Activated T-cell treated with anti-CD3 and anti-CD28 coated beads for 24 hours (primary cell): Measurements from ENCODE around the gene PPP2R3C.
"Not testable (repeated sequence)": the region's sequence is repeated elsewhere in the genome, so short reads cannot be mapped to it uniquely, and the experiment has no call there.

ENCODE experiments used
- DNase-seq: peaks from one replicate; pipeline ENCODE4 v3.0.0-alpha.2; 2020; ENCODE audit warnings: low read depth

Gene PPP2R3C

DNA sequence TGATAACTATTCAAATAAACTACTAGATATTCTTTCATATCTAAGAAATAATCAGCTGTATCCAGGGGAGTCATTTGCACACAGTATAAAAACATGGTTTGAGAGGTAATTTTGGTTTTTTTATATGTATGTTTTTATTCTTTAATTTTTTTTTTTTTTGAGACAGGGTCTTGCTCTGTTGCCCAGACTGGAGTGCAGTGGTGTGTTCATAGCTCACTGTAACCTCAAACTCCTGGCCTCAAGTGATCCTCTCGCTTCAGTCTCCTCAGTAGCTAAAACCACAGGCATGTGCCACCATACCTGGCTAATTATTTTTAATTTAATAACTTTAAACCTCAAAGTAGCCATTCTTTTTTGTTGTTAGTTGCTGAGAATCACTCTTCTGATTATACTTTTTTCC lies 2.3 kb upstream of the PPP2R3C start:
- no peak for DNase-seq

DNA sequence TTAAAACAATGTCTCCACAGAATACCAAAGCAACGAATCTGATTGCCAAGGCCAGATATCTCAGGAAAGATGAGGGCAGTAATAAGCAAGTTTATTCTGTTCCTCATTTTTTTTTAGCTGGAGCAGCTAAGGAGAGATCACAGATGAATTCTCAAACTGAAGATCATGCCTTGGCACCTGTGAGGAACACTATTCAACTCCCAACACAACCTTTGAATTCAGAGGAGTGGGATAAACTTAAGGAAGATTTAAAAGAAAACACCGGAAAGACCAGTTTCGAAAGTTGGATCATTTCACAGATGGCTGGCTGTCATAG lies 1.6 kb upstream of the PPP2R3C start:
- DNase-seq, result no peak

DNA sequence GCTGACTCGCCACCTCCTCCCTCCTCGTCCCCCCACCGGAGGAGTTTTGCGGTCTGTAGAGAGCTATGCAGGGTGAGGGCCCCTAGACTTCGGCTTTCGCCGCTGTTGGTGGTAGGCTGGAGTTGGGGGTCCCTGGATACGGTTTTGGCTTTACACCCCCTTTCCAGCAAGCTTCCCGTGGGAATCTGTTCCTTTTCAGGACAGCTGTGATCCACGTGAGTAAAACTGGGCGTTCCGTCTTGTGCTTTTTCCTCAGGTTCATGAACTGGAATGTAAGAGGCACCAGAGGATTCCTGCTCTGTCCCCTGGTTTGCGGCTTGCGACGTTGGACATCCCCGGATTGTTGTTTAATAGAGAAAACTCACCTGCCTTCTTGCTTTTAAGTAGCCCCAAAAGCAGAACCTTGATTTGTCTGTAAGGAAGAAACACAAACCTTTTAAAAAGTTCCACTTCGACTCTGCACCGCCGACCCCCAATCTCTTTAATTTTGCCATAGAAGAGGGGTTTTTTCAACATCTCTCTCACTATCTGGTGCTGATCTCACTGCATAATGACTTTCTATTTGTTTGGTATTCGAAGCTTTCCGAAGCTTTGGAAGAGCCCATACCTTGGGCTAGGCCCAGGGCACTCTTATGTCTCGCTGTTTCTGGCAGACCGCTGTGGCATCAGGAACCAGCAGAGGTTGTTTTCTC lies 1.1 kb upstream of the PPP2R3C start:
- no peak for DNase-seq

GRCh38 chr14:35121026-35121886 lies 534 bp downstream of the PPP2R3C start:
- no peak for DNase-seq

DNA sequence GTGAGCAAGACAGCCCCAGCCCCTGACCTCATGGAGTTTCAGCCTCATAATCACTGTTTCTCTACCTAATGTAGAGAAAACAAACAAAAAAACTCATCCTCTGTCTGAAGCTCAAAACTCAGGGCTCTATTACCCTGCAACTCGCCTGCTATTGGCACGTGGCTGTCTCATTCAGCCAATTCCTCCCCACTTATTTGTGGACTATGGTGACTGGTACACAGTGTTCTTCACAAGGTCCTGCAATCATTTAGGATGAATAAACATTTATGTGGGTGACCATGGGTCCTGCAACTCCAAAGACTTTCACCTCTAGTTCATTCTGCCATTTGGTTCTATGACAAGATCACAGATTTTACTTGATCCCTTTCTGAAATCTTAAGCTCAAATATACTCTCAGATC lies 4.7 kb downstream of the PPP2R3C start:
- DNase-seq, result no peak

GRCh38 chr14:35116242-35116641 lies 5.5 kb downstream of the PPP2R3C start:
- DNase-seq, result no peak

- no peak for DNase-seq
Observed at GRCh38 chr14:35114036-35114435, 7.8 kb downstream of the PPP2R3C start.

- no peak for DNase-seq
Observed at GRCh38 chr14:35113308-35113950, 8.4 kb downstream of the PPP2R3C start.

GRCh38 chr14:35112641-35113040 lies 9.1 kb downstream of the PPP2R3C start:
- DNase-seq, result no peak

DNA sequence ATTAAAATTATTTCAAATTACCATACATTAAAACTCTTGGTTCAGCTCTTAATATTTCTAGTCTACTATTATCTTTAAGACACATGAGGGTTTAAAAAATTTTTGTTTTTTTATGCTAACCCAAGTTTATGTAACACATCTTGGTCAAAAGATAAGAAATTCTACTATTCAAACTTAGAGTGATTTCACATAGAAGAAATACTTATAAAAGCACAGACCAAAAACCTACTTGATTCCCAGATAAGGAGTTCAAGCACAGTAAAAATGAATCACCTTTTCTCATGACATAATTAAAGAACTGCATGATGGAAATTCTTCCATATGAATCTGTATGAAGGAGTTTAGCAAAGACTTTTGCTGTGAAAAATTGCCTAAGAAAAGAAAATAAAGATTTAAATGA lies 13.9 kb downstream of the PPP2R3C start:
- DNase-seq, result no peak

- not testable (repeated sequence) for DNase-seq
Observed at GRCh38 chr14:35094645-35095044, 27.1 kb downstream of the PPP2R3C start.

DNA sequence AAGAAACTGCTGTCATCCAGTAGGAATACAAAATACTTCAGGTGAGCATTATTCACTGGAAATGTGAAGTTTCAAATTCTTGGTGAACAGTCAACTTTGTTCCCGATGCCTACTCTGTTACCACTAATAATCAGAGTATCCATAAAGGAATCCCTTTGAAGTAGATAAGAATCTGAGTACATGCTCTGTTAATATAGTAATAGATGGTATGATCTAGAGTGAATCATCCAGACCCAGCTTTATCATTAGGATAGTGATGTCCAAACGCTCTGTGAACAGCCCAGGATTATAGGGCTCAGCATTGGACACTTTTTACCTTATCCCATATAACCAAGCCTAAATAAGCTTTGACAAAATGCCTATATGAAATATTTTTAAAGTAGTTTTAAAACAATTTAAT lies 33.3 kb downstream of the PPP2R3C start:
- DNase-seq, result no peak

GRCh38 chr14:35085441-35085840 lies 36.3 kb downstream of the PPP2R3C start:
- no peak for DNase-seq

GRCh38 chr14:35083530-35084150 lies 38.1 kb downstream of the PPP2R3C start:
- DNase-seq, result no peak

GRCh38 chr14:35079742-35080141 lies 42.0 kb downstream of the PPP2R3C start:
- DNase-seq, result no peak

DNA sequence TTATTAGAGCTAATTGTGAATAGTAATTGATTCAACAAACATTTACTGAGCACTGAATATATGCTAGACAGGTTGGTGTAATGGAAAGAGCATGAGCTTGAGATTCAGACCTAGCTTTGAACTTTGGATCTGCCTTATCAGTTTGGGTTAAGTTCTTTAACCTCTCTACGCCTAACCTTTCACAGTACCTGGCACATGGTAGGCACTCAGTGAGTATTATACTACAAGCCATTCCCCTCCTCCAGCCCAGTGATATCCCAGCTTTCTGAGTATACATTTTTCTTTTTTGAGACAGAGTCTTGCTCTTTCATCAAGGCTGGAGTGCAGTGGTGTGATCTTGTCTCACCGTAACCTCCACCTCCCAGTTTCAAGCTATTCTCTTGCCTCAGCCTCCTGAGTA lies 43.7 kb downstream of the PPP2R3C start:
- no peak for DNase-seq

- no peak for DNase-seq
Observed at GRCh38 chr14:35073486-35073885, 48.3 kb downstream of the PPP2R3C start.

- DNase-seq, result no peak
Observed at GRCh38 chr14:35072226-35072625, 49.6 kb downstream of the PPP2R3C start.

DNA sequence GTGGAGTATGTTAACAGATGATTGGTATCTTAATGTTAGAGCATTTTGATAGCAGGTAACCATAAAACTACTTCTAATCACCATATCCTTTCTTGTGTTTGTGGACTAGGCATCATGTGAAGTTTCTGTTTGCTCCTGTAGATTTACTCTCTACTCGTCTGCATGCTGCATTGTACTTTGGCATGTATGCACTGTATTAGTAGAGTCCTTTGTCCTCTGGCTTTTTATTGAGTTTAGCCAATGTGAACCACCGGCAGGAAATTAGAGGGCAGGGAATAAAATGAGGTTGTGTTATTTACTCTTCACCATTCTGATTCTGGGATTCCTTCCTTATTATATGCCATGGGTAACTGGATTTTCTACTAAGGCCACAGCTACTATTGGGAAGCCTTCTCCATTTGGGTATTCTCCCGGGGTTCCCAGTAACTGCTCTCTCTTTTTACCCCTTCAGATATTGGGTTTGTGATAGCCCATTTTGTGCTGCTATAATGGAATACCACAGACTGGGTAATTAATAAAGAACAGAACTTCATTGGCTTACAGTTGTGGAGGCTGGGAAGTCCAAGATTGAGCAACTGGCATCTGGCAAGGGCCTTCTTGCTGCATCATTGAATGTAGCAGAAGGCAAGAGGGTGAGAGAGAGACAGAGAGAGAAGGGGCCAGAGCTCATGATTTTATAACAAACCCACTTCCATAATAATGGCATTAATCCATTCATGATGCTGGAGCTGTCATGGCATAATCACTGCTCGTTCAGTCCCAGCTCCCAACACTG lies 53.4 kb downstream of the PPP2R3C start:
- DNase-seq, result no peak

- DNase-seq, result not testable (repeated sequence)
Observed at GRCh38 chr14:35065731-35066130, 56.1 kb downstream of the PPP2R3C start.

- DNase-seq, result not testable (repeated sequence)
Observed at GRCh38 chr14:35061113-35061791, 60.5 kb downstream of the PPP2R3C start.
